SJCRH30 (cell line): ENCODE measurements around the gene ATAD3C. TPM values are rescaled to one million over a fixed set of nuclear protein-coding genes. Genes with fewer than 3 reads are reported as not detected.
"Not testable (repeated sequence)": the region's sequence is repeated elsewhere in the genome, so short reads cannot be mapped to it uniquely, and the experiment has no call there.

ENCODE experiments used
- DNase-seq, 2 experiments: peaks; one replicate each; pipeline ENCODE4 v3.0.0-alpha.2; 2015 to 2020
- H3K27ac ChIP-seq: fragments of 250-450 bp; sonication (Bioruptor Pico); 2 replicates; pipeline ENCODE4 v1.5.1; 2020; ENCODE audit warnings: mild to moderate bottlenecking, moderate library complexity
- H3K27me3 ChIP-seq: fragments of 250-450 bp; sonication (Bioruptor Pico); 2 replicates; pipeline ENCODE4 v1.5.1; 2020; ENCODE audit warnings: mild to moderate bottlenecking, moderate library complexity
- H3K36me3 ChIP-seq: fragments of 250-450 bp; sonication (Bioruptor Pico); 2 replicates; pipeline ENCODE4 v1.5.1; 2020; ENCODE audit warnings: mild to moderate bottlenecking, moderate library complexity
- H3K4me1 ChIP-seq: fragments of 250-450 bp; sonication (Bioruptor Pico); 2 replicates; pipeline ENCODE4 v1.5.1; 2020; ENCODE audit warnings: mild to moderate bottlenecking, moderate library complexity
- H3K4me3 ChIP-seq: fragments of 250-450 bp; sonication (Bioruptor Pico); 2 replicates; pipeline ENCODE4 v1.5.1; 2020; ENCODE audit warnings: mild to moderate bottlenecking, moderate library complexity
- H3K9me3 ChIP-seq: fragments of 250-450 bp; sonication (Bioruptor Pico); replicated peaks from 2 replicates; pipeline ENCODE4 v1.5.1; 2020; ENCODE audit warnings: mild to moderate bottlenecking, moderate library complexity
- total RNA-seq: library from RNA; depleted of rRNA; stranded (reverse); fragments of >200 nt; shearing (Covaris generic); gene quantifications from 2 replicates; pipeline ENCODE4 v1.2.3, GENCODE V29; 2014

ATAD3C gene
- total RNA-seq, 1 experiment from 2014 or later = 0.20 TPM

DNA sequence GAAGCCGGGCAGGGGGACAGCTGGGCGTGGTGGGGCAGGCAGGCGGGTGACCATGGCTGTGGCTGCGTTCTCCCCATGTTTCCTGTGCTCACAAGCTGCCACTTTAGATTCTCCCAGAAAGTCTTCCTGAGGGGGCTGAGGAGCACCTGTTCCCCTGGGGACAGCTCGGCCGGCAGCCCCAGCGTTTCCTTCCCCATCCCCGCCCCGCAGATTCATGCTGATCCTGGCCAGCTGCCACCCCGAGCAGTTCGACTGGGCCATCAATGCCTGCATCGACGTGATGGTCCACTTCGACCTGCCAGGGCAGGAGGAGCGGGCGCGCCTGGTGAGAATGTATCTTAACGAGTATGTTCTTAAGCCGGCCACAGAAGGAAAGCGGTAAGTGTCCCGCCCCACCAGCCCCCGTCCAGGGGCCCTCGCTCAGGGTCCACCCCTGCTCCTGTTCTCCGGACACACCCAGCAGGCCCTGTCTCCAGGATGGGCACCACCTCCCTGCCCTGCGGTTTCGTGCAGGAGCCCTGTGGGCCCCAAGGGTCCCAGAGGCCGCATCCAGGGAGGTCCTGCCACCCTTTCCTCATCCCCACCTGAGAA is 11.1 kb downstream of the ATAD3C start:
- Histone ChIP-seq H3K27ac (no peak overlapping the region), H3K27me3 (peaks cover 39% of the 10 kb centered on the region), H3K36me3 (no peaks in the 10 kb centered on the region), H3K4me3 (no peak overlapping the region), H3K4me1 (peaks cover 19% of the 10 kb centered on the region), H3K9me3 (0 out of 2 replicates have a peak, but pooled peaks cover under 1% of the 10 kb centered on the region)
- peak; percentile 33 to 50 for DNase-seq

GRCh38 chr1:1461721-1462317 is 12.3 kb downstream of the ATAD3C start:
- Histone ChIP-seq H3K36me3 (peaks cover 2% of the 10 kb centered on the region; the same call in 1 of the 2 replicates), H3K9me3 (0 out of 2 replicates have a peak, but pooled peaks cover 6% of the 10 kb centered on the region), H3K4me1 (peaks cover 19% of the 10 kb centered on the region), H3K4me3 (no peak overlapping the region), H3K27me3 (peaks cover 37% of the 10 kb centered on the region), H3K27ac (no peak overlapping the region)
- DNase-seq = peak; percentile 48

DNA sequence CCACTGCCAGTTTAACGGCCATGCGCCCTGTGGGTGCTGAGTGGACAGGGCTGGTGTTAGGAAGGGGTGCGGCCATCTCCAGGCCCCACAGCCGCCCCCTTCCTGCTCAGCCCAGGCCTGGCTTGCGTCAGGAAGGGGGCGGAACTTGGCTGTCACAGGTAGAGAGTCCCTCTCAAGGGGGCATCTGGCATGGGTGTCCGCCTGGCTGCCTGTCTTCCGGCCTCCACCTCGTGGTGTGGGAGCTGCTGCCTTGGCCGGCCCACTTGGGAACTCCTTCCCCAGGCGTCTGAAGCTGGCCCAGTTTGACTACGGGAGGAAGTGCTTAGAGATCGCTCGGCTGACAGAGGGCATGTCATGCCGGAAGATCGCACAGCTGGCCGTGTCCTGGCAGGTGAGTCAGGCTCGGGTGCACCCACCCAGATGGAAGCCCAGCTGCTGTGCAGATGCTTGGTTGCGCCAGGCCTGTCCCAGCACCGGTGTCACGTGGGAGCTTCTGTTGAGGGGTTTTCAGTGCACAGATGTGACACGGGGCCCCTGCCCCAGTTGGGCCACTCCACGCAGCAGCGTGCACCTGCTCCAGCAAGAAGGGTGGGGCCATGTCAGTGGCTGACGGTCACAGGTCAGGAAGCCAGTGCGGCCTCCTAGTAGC is 13.0 kb downstream of the ATAD3C start:
- peak; percentile 43 to 50 for DNase-seq
- H3K27me3 ChIP-seq = peaks cover 33% of the 10 kb centered on the region
- no peak overlapping the region for H3K27ac ChIP-seq
- 0 out of 2 replicates have a peak, but pooled peaks cover 6% of the 10 kb centered on the region for H3K9me3 ChIP-seq
- H3K4me1 ChIP-seq = peaks cover 19% of the 10 kb centered on the region
- H3K4me3 ChIP-seq = peak overlapping the region; percentile 14; the same call in 1 of the 2 replicates
- H3K36me3 ChIP-seq = peaks cover 2% of the 10 kb centered on the region; the same call in 1 of the 2 replicates

DNA sequence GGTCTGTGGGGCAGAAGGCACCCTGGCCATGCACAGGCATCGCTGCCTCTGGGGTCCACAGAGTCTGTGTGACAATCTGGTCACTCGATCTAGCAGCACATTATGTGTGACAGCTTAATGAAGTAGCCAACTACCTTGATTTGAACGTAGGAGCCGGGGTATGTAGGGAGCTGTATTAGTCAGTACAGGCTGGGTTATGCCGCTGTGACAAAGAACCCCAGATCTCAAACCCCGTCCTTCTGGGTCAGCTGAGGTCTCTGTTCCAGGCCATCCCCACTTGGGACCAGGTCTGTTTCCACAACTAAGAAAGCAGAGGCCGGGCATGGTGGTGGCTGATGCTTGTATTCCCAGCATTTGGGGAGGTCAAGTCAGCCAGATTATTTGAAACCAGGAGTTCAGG is 13.8 kb downstream of the ATAD3C start:
- no peak overlapping the region for H3K27ac ChIP-seq

DNA sequence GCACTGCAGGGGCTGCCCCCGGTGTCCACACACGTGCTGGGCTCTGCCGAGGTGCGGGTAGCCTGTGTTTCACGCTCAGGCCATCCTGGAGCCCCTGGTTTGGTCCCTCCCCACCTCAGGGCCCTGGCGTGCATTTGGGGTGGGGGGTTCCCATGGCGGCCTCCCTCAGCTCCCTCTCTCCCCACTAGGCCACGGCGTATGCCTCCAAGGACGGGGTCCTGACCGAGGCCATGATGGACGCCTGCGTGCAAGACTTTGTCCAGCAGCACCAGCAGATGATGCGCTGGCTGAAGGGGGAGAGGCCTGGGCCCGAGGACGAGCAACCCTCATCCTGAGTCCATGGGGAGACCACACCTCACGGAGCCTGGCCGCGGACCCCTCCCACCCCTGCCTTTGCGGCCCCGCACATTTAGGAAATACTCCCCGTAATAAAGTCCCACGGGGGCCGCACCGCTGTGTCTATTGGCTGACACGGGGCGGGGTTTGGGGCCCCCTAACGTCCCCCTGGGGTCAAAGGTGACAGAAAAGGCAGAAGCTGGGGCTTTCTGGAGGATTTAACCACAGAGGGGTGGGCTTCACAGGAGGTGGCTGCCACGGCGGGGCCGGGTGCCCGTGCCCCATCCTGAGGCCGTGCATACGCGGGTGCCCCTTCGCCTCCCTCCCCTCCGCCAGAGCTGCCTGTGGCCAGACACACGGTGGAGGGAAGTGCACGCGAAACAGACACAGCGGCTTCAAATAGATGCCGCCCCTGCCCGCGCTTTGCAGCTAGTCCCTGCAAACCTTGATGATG is 18.9 kb downstream of the ATAD3C start:
- not testable (repeated sequence) for H3K4me3 ChIP-seq, H3K36me3 ChIP-seq, H3K27ac ChIP-seq, H3K27me3 ChIP-seq, H3K4me1 ChIP-seq, H3K9me3 ChIP-seq, DNase-seq

More for the DNA sequence above, 13.8 kb downstream of the ATAD3C start:
- Histone ChIP-seq H3K4me3 (no peak overlapping the region), H3K36me3 (peaks cover 2% of the 10 kb centered on the region; the same call in 1 of the 2 replicates), H3K27me3 (peaks cover 27% of the 10 kb centered on the region), H3K4me1 (peaks cover 19% of the 10 kb centered on the region), H3K9me3 (0 out of 2 replicates have a peak, but pooled peaks cover 6% of the 10 kb centered on the region)
- no peak for DNase-seq

- Histone ChIP-seq H3K36me3 (peaks cover 15% of the 10 kb centered on the region), H3K27ac (peak overlapping the region; percentile 12; the same call in 1 of the 2 replicates), H3K4me3 (peak overlapping the region; percentile 82), H3K27me3 (no peaks in the 10 kb centered on the region), H3K4me1 (peaks cover 4% of the 10 kb centered on the region; the same call in 1 of the 2 replicates), H3K9me3 (0 out of 2 replicates have a peak, but pooled peaks cover 3% of the 10 kb centered on the region)
- no peak for DNase-seq
These were observed 21.3 kb downstream of the ATAD3C start for GRCh38 chr1:1470626-1471388.

GRCh38 chr1:1471389-1472052 is 22.0 kb downstream of the ATAD3C start, which contains the start of gene ATAD3B:
Gene ATAD3B, plus strand, starts transcription at chr1:1471765. Its CDS starts 120 bp downstream, at chr1:1471885.
- no peaks in the 10 kb centered on the region for H3K27me3 ChIP-seq
- DNase-seq = peak; percentile 95
- peaks cover 4% of the 10 kb centered on the region; the same call in 1 of the 2 replicates for H3K4me1 ChIP-seq
- H3K36me3 ChIP-seq = peaks cover 16% of the 10 kb centered on the region
- 0 out of 2 replicates have a peak, but pooled peaks cover 2% of the 10 kb centered on the region for H3K9me3 ChIP-seq
- H3K4me3 ChIP-seq = peak within 1 kb of the TSS; percentile 82
- H3K27ac ChIP-seq = peak within 1 kb of the TSS; percentile 12; the same call in 1 of the 2 replicates

- not testable (repeated sequence) for H3K4me1 ChIP-seq, H3K9me3 ChIP-seq, H3K27me3 ChIP-seq, DNase-seq, H3K27ac ChIP-seq
- Histone ChIP-seq H3K36me3 (peaks cover 23% of the 10 kb centered on the region), H3K4me3 (peak overlapping the region; percentile 82)
These were observed 22.8 kb downstream of the ATAD3C start for GRCh38 chr1:1472053-1472876.

DNA sequence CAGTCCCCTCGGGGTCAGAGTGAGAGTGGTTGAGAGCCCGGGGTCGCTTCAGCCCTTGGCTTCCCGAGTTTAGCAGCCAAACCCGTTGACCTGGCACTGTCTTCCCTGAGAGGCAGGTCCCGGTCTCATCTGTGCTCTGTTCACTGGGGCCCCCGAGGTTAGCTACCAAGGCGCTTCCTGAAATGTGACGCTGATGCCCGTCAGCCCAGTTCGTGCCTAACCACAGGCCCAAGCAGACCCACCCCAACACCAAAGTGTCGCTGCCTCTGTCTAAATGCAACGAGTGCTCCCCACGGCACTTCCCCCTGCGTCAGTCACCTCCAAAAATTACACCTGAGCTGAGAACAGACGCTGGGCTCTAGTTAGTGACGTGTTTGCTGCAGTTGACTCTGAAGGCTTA is 26.5 kb downstream of the ATAD3C start:
- not testable (repeated sequence) for H3K27ac ChIP-seq, H3K4me3 ChIP-seq, H3K27me3 ChIP-seq, H3K4me1 ChIP-seq, DNase-seq, H3K9me3 ChIP-seq
- peaks cover 50% of the 10 kb centered on the region for H3K36me3 ChIP-seq

DNA sequence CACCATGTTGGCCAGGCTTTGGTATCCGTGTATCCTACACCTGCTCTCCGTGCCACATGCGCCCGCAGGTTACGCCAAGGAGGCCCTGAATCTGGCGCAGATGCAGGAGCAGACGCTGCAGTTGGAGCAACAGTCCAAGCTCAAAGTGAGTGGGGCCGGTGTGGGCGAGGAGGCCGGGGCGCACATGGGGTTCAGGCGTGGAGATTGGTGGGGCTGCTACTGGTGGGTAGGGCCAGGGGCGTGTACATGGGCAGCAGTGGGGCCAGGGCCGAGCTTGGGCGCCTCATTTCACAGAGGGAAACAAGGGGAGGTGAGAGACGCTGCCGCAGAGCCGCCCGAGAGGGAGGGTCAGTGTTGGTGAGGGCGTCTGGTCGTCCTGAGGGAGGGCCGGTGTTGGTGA is 27.7 kb downstream of the ATAD3C start:
- Histone ChIP-seq H3K4me3 (no peak overlapping the region), H3K27me3 (no peaks in the 10 kb centered on the region), H3K4me1 (no peaks in the 10 kb centered on the region), H3K9me3 (no peaks in the 10 kb centered on the region), H3K36me3 (peaks cover 53% of the 10 kb centered on the region), H3K27ac (no peak overlapping the region)
- DNase-seq = no peak

DNA sequence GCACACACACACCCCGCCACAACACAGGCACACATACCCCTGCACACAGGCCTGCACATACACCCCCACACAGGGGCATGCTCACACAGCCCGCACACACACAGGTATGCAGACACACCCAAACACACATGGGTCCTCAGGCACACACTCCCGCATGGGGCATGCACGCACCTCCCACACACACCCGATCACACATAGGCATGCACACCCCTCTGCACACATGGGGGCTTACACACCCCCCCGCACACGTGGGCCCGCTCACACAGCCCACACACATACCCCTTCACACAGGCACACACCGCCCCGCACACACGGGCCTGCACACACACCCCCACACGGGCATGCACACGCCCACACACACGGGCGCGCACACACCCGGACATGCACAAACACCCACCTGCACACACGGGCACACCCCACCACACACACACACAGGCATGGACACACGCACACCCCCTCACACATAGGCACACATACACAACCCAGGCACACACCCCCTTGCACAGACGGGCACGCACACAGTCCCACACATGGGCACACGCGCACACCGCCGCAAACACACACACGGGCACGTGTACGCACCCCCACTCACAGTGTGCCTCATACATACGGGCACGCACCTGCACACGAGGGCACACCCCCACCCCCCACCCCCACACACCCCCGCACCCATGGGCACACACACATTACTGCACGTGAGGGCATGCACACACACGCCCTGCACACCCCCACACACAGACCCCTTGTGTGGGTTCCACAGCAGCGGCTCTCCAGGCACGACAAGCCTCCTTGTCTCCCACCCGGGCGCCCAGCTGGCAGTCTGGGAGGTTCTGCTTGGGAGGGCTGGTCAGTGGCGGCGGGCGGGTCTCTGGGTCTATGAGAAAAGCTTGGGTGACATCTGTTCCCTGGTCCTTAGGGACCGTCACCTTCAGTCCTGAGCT is 30.3 kb downstream of the ATAD3C start:
- peaks cover 62% of the 10 kb centered on the region for H3K36me3 ChIP-seq
- H3K27me3 ChIP-seq = no peaks in the 10 kb centered on the region
- no peak overlapping the region for H3K27ac ChIP-seq
- no peak for DNase-seq
- H3K4me3 ChIP-seq = no peak overlapping the region
- H3K4me1 ChIP-seq = no peaks in the 10 kb centered on the region
- H3K9me3 ChIP-seq = no peaks in the 10 kb centered on the region

DNA sequence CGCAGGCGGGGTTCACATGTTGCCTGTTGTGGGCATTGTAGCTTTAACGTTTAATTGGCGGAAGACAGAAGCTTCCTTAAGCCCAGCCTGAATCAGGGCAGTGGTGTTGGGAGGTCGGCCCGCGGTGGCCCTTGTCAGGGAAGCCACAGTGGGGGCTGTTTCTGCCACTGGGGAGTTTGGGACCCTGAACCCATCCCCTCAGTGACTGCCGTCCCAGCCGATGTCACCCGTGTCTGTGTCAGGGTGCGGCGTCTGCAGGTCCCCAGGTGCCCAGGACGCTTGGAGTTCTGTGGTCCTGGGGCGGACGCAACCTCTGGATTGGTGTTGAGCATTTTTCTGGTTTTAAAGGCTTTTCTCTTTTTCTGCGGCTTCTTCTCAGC is 31.0 kb downstream of the ATAD3C start:
- H3K27ac ChIP-seq, H3K4me1 ChIP-seq, H3K9me3 ChIP-seq, H3K27me3 ChIP-seq, DNase-seq, H3K4me3 ChIP-seq: not testable (repeated sequence)
- H3K36me3 ChIP-seq = peaks cover 65% of the 10 kb centered on the region
